ENCODE measurements around the gene TLR8.

The TLR8 gene

DNA sequence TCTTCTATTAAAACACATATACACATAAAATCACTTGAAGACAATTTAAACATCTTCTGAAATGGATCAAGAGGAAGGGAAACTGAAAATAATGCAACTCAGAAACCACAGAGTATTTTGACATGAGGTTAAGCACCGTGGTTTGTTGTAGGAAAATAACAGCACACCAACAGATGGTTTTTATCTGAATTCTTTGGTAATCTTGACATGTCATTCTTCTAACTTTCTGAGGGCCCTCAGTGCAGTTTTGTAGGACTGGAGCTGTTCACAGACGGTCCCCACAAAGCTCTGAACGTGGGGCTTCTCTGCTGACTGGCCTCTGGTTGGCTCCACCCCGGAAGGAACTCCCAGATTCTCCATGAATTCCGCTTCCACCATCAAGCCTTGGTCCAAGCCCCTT, 16.0 kb upstream of the TLR8 start:
- ATAC-seq: no peak
- no peak for TF ChIP-seq ISL1 (CRISPR knock-in tag; IDR thresholded peaks at IDR 0.05)
- TF ChIP-seq OSR1 (CRISPR knock-in tag; IDR thresholded peaks at IDR 0.05): no peak

- ATAC-seq: no peak
- TF ChIP-seq TCF4 (CRISPR knock-in tag; IDR thresholded peaks at IDR 0.05; ENCODE audit: borderline replicate concordance): no peak
- no peak for TF ChIP-seq ARNTL (CRISPR knock-in tag; IDR thresholded peaks at IDR 0.05; ENCODE audit: borderline replicate concordance, low read depth)
- TF ChIP-seq GLIS3 (CRISPR knock-in tag; IDR thresholded peaks at IDR 0.05): no peak
- no peak for TF ChIP-seq TOX (CRISPR knock-in tag; IDR thresholded peaks at IDR 0.05; ENCODE audit: borderline replicate concordance)
- no peak for TF ChIP-seq PPARA (CRISPR knock-in tag; IDR thresholded peaks at IDR 0.05; ENCODE audit: borderline replicate concordance)
- no peak for TF ChIP-seq ZFP3 (CRISPR knock-in tag; IDR thresholded peaks at IDR 0.05)
- TF ChIP-seq CREB5 (CRISPR knock-in tag; IDR thresholded peaks at IDR 0.05; ENCODE audit: low read depth): no peak
Measured at GRCh38 chrX:12891171-12891570, 15.2 kb upstream of the TLR8 start.

DNA sequence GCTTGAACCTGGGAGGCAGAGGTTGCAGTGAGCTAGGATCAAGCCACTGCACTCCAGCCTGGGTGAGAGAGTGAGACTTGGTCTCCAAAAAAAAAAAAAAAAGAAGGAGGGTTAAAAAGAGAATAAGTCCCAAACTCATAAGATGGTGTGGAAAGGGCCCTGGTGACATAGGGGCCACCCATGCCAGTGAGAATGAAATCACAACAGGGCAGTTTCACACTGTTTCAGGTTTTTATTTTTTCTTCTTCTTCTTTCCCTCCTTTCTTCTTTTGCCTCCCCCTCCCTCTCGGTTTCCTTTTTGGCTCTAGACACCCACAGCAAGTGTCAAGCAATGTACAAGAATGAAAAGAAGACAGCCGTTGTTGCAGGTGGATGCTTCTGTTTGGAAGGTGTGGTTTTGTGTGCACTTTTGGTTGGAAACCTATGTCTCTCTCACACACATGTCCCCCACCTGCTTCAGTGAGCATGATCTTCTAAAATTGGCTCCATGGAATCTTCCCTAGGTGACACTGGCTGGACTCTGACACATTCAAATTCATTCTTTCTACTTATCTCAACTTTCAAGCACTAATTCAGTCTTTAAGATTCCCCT, 14.4 kb upstream of the TLR8 start:
- TF ChIP-seq TOX (CRISPR knock-in tag; IDR thresholded peaks at IDR 0.05; ENCODE audit: borderline replicate concordance) (no peak), TSHZ2 (CRISPR knock-in tag; IDR thresholded peaks at IDR 0.05) (no peak), ZNF8 (CRISPR knock-in tag; IDR thresholded peaks at IDR 0.05) (no peak), CSDC2 (CRISPR knock-in tag; IDR thresholded peaks at IDR 0.05) (no peak), SNAI2 (CRISPR knock-in tag; IDR thresholded peaks at IDR 0.05) (no peak), CSRNP3 (CRISPR knock-in tag; IDR thresholded peaks at IDR 0.05) (no peak), PPARA (CRISPR knock-in tag; IDR thresholded peaks at IDR 0.05; ENCODE audit: borderline replicate concordance) (no peak), CREB5 (CRISPR knock-in tag; IDR thresholded peaks at IDR 0.05; ENCODE audit: low read depth) (no peak), ZFP30 (CRISPR knock-in tag; IDR thresholded peaks at IDR 0.05) (no peak)
- TF ChIP-seq, protein P1, sequence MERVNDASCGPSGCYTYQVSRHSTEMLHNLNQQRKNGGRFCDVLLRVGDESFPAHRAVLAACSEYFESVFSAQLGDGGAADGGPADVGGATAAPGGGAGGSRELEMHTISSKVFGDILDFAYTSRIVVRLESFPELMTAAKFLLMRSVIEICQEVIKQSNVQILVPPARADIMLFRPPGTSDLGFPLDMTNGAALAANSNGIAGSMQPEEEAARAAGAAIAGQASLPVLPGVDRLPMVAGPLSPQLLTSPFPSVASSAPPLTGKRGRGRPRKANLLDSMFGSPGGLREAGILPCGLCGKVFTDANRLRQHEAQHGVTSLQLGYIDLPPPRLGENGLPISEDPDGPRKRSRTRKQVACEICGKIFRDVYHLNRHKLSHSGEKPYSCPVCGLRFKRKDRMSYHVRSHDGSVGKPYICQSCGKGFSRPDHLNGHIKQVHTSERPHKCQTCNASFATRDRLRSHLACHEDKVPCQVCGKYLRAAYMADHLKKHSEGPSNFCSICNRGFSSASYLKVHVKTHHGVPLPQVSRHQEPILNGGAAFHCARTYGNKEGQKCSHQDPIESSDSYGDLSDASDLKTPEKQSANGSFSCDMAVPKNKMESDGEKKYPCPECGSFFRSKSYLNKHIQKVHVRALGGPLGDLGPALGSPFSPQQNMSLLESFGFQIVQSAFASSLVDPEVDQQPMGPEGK (CRISPR knock-in tag; IDR thresholded peaks at IDR 0.05; ENCODE audit: borderline replicate concordance): no peak
- no peak for ATAC-seq

DNA sequence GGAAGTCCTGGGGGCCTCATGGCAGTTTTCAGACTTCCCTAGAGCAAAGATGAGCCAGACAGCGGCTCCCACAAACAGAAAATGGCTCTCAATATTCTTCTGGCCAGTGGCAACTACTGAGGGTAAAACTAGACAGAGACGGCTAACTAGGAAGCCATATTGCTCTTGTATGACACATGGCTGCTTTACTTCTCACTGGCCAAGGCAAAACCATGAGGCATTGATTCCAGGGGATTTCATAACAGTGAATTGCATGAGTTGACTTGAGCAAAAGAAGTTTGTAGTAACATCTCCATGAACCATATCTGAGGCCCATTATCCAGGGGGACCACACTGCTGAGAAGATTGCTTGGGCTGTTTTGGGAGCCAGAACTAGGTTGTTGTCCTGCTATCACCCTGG, 13.7 kb upstream of the TLR8 start:
- TF ChIP-seq, protein P2, sequence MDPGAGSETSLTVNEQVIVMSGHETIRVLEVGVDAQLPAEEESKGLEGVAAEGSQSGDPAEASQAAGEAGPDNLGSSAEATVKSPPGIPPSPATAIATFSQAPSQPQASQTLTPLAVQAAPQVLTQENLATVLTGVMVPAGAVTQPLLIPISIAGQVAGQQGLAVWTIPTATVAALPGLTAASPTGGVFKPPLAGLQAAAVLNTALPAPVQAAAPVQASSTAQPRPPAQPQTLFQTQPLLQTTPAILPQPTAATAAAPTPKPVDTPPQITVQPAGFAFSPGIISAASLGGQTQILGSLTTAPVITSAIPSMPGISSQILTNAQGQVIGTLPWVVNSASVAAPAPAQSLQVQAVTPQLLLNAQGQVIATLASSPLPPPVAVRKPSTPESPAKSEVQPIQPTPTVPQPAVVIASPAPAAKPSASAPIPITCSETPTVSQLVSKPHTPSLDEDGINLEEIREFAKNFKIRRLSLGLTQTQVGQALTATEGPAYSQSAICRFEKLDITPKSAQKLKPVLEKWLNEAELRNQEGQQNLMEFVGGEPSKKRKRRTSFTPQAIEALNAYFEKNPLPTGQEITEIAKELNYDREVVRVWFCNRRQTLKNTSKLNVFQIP (CRISPR knock-in tag; IDR thresholded peaks at IDR 0.05; ENCODE audit: borderline replicate concordance, low read depth): no peak
- no peak for TF ChIP-seq RARB (CRISPR knock-in tag; IDR thresholded peaks at IDR 0.05)
- no peak for TF ChIP-seq ZFP30 (CRISPR knock-in tag; IDR thresholded peaks at IDR 0.05)
- TF ChIP-seq GLIS3 (CRISPR knock-in tag; IDR thresholded peaks at IDR 0.05): no peak
- no peak for TF ChIP-seq ZC3H10 (CRISPR knock-in tag; IDR thresholded peaks at IDR 0.05)

More for the DNA sequence above, 13.7 kb upstream of the TLR8 start:
- ATAC-seq: no peak
